Measurements from ENCODE around the gene PKN1. TPM values are rescaled to one million over a fixed set of nuclear protein-coding genes. Genes with fewer than 3 reads are reported as not detected.
A peak's percentile ranks its signal among the peaks of the same experiment; 100 is the strongest.

The PKN1 gene
- total RNA-seq, 6 donors from 2014 or later = 95.2 to 278 (median 200) TPM

DNA sequence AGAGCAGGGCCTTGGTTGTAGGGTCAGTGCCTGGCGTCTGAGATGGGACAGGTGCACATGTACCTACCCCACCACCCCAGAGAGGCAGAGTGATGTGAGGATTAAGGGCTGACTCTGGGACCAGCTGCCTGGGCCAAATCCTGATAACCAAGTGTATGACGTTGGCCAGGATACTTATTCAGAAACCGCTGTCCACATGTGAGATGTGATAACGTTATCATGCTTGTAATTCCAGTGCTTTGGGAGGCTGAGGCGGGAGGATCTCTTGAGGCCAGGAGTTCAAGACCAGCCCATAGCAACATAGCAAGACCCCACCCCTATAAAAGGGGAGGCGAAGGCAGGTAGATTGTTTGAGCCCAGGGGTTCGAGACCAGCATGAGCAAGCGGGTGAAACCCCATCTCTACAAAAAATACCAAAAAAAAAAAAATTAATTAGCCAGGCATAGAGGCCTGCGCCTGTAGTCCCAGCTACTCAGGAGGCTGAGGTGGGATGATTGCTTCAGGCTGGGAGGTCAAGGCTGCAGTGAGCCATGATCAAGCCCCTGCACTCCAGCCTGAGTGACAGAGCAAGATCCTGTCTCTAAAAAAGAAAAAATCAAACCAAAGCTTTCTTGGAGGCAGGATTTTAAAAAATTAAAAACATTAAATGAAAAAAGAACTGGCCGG is 41.8 kb upstream of the PKN1 start:
- no peaks in the 10 kb centered on the region for H3K27me3 ChIP-seq

DNA sequence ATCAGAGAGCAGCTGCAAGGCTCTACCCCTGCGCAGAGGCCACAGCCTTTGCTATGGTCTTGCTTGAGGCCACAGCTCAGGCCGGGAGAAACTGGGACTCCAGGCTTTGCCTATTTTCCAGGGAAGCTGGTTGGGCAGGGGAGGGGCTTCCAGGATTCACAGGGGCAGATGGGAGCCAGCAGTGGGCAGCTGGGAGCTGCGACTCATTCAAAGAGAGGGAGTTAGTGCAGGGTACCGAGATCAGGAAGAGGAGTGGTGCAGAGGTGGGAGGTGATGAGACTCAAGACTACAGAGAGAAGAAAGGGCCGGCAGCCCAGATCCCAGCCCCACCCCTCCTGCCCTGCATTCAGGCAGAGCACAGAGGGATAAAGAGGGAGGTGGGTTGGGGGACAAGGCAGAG is 39.8 kb upstream of the PKN1 start:
- H3K4me3 ChIP-seq = no peak overlapping the region
- peaks cover 0 to 7% (median 2%) of the 10 kb centered on the region in 4 donors for H3K4me1 ChIP-seq
- no peak for DNase-seq
- TF ChIP-seq EP300 (IDR thresholded peaks at IDR 0.05) = no peak
- no peak for TF ChIP-seq POLR2A (IDR thresholded peaks at IDR 0.05)
- TF ChIP-seq, protein P1, sequence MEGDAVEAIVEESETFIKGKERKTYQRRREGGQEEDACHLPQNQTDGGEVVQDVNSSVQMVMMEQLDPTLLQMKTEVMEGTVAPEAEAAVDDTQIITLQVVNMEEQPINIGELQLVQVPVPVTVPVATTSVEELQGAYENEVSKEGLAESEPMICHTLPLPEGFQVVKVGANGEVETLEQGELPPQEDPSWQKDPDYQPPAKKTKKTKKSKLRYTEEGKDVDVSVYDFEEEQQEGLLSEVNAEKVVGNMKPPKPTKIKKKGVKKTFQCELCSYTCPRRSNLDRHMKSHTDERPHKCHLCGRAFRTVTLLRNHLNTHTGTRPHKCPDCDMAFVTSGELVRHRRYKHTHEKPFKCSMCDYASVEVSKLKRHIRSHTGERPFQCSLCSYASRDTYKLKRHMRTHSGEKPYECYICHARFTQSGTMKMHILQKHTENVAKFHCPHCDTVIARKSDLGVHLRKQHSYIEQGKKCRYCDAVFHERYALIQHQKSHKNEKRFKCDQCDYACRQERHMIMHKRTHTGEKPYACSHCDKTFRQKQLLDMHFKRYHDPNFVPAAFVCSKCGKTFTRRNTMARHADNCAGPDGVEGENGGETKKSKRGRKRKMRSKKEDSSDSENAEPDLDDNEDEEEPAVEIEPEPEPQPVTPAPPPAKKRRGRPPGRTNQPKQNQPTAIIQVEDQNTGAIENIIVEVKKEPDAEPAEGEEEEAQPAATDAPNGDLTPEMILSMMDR (IDR thresholded peaks at IDR 0.05) = no peak
- no peak for TF ChIP-seq POLR2AphosphoS5 (IDR thresholded peaks at IDR 0.05)
- H3K27ac ChIP-seq = no peak overlapping the region
- peaks cover 11 to 83% (median 70%) of the 10 kb centered on the region in 4 donors for H3K36me3 ChIP-seq
- ATAC-seq (ENCODE audit: low FRiP score in 2 of 2) = no peak
- no peaks in the 10 kb centered on the region for H3K9me3 ChIP-seq
- WGBS, 2 donors = 69 to 73% methylated on average over 5 of the region's 5 CpGs
- H3K27me3 ChIP-seq = no peaks in the 10 kb centered on the region

More for the DNA sequence above, 41.8 kb upstream of the PKN1 start:
- no peak for TF ChIP-seq EP300 (IDR thresholded peaks at IDR 0.05)
- TF ChIP-seq, protein P1 (IDR thresholded peaks at IDR 0.05) = no peak
- no peak for TF ChIP-seq POLR2A (IDR thresholded peaks at IDR 0.05)
- no peak for TF ChIP-seq POLR2AphosphoS5 (IDR thresholded peaks at IDR 0.05)
- DNase-seq (no peak), ATAC-seq (ENCODE audit: low FRiP score in 2 of 2) (no peak)
- peaks cover 11 to 81% (median 63%) of the 10 kb centered on the region in 4 donors for H3K36me3 ChIP-seq
- no peak overlapping the region for H3K4me3 ChIP-seq
- H3K9me3 ChIP-seq = no peaks in the 10 kb centered on the region
- WGBS, 2 donors = 84 to 94% methylated on average over 9 to 10 of the region's 10 CpGs
- H3K4me1 ChIP-seq = peaks cover 0 to 15% (median 5%) of the 10 kb centered on the region in 4 donors
- no peak overlapping the region for H3K27ac ChIP-seq

DNA sequence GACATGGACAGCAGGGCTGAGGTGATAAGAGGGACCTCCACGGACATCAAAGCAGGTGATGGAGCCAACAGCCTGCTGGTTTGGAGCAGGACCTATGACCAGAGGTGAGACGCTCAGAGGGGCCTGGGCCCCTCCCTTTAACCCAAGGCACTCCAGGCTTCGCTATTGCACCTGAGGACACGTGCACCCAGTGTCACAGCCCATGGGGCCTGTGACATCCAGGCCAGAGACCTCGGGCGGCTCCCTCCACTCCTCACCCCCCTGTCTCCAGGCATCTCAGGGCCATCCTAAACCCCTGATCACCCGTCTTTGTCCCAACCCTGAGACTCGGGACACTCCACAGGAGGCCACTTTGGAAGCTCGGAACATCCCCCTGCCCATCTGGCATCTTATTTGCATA is 38.9 kb upstream of the PKN1 start:
- H3K27ac ChIP-seq = no peak overlapping the region
- DNase-seq (no peak), ATAC-seq (ENCODE audit: low FRiP score in 2 of 2) (peak in 1 of 2 donors; percentile 4)
- no peak overlapping the region for H3K4me3 ChIP-seq
- no peaks in the 10 kb centered on the region for H3K27me3 ChIP-seq
- no peak for TF ChIP-seq POLR2AphosphoS5 (IDR thresholded peaks at IDR 0.05)
- TF ChIP-seq, protein P1 (IDR thresholded peaks at IDR 0.05) = no peak
- TF ChIP-seq POLR2A (IDR thresholded peaks at IDR 0.05) = no peak
- no peak for TF ChIP-seq EP300 (IDR thresholded peaks at IDR 0.05)
- H3K4me1 ChIP-seq = peaks cover 0 to 7% (median 0%) of the 10 kb centered on the region in 4 donors
- WGBS, 2 donors = 93 to 95% methylated on average over 7 to 9 of the region's 9 CpGs
- no peaks in the 10 kb centered on the region for H3K9me3 ChIP-seq
- peaks cover 11 to 85% (median 74%) of the 10 kb centered on the region in 4 donors for H3K36me3 ChIP-seq

DNA sequence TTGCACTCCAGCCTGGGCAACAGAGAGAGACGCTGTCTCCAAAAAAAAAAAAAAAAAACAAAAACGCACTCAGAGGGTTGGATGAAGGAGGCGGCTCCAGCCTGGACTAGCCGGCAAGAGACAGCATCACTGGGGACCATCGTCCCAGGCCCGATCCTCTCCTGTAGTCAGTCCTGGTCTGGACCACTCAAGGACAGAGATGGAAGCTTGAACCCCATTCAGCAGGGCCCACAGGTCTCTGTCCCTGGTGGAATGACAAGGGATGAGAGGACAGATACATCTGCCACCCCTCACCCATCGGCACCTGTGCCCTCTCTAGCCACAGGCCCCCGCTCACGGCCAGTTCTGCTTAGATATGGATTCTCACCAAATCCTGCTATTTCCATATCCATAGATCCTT is 37.8 kb upstream of the PKN1 start:
- Histone ChIP-seq H3K4me3 (no peak overlapping the region), H3K9me3 (no peaks in the 10 kb centered on the region), H3K36me3 (peaks cover 13 to 91% (median 79%) of the 10 kb centered on the region in 4 donors), H3K27ac (peak overlapping the region in 3 of 4 donors; percentile 34 to 43 (median 35)), H3K4me1 (peaks cover 0 to 7% (median 0%) of the 10 kb centered on the region in 4 donors), H3K27me3 (no peaks in the 10 kb centered on the region)
- DNase-seq = no peak
- 89 to 90% methylated on average over 9 of the region's 9 CpGs for WGBS, 2 donors
- TF ChIP-seq POLR2A (IDR thresholded peaks at IDR 0.05) (no peak), EP300 (IDR thresholded peaks at IDR 0.05) (no peak), POLR2AphosphoS5 (IDR thresholded peaks at IDR 0.05) (no peak)
- TF ChIP-seq, protein P1 (IDR thresholded peaks at IDR 0.05) = no peak
- no peak for ATAC-seq (ENCODE audit: low FRiP score in 2 of 2)
